KOPT-K1 (cell line): ENCODE data around the gene SNW1.
"Not testable (repeated sequence)": the region's sequence is repeated elsewhere in the genome, so short reads cannot be mapped to it uniquely, and the experiment has no call there.

Experiments used
- H3K27ac ChIP-seq: fragments of 200-600 bp; sonication (generic); 2 replicates; pipeline ENCODE4 v1.5.1; 2016; ENCODE audit warnings: antibody characterized with exemption, mild to moderate bottlenecking, low read depth, low read length; ENCODE audit not compliant: poor library complexity, severe bottlenecking
- H3K36me3 ChIP-seq: fragments of 200-600 bp; sonication (generic); 2 replicates; pipeline ENCODE4 v1.5.1; 2017; ENCODE audit warnings: antibody characterized with exemption, mild to moderate bottlenecking, low read length, moderate library complexity; ENCODE audit not compliant: insufficient read depth
- H3K9me3 ChIP-seq: fragments of 200-600 bp; sonication (generic); 2 replicates; pipeline ENCODE4 v1.5.1; 2017; ENCODE audit warnings: antibody characterized with exemption, low read length, mild to moderate bottlenecking; ENCODE audit not compliant: insufficient read depth, poor library complexity, severe bottlenecking

Gene SNW1

DNA sequence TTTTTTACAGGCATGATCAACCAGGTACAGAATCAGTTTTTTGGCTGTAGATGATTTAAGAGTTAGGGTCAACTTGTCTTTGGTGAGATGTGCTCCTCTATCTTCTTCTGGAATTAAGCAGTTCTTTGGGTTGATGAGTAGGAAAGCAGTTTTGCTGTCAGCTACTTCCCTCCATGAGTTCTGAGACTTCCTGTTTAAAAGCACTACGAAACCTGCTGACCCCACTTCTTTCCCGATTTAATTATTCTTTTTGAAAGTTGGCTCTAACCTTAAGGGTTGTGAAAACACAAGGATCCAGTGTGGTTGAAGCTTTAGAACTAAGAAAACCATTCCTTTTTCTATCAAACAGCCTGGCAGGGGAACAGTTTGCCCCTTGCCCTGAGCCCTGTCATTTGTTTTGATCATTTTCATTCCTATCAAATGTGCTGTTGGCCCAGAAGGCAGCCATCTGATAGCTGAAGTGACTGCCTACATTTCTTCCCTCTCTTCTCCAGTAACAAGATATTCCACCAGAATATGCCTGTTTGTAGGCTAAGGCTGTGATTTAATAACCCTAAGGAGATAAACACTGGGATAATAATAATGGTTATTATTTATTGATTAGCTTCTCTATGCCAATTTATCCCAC is 7.6 kb upstream of the SNW1 start:
- not testable (repeated sequence) for H3K27ac ChIP-seq, H3K9me3 ChIP-seq

GRCh38 chr14:77763978-77764377 is 3.0 kb upstream of the SNW1 start:
- Histone ChIP-seq H3K36me3 (no peaks in the 10 kb centered on the region), H3K27ac (no peak overlapping the region), H3K9me3 (no peaks in the 10 kb centered on the region)

More for the DNA sequence above, 7.6 kb upstream of the SNW1 start:
- H3K36me3 ChIP-seq: not testable (repeated sequence)

GRCh38 chr14:77763316-77763715 is 2.4 kb upstream of the SNW1 start:
- H3K36me3 ChIP-seq: peaks cover 2% of the 10 kb centered on the region; the same call in 1 of the 2 replicates
- no peak overlapping the region for H3K27ac ChIP-seq
- no peaks in the 10 kb centered on the region for H3K9me3 ChIP-seq

DNA sequence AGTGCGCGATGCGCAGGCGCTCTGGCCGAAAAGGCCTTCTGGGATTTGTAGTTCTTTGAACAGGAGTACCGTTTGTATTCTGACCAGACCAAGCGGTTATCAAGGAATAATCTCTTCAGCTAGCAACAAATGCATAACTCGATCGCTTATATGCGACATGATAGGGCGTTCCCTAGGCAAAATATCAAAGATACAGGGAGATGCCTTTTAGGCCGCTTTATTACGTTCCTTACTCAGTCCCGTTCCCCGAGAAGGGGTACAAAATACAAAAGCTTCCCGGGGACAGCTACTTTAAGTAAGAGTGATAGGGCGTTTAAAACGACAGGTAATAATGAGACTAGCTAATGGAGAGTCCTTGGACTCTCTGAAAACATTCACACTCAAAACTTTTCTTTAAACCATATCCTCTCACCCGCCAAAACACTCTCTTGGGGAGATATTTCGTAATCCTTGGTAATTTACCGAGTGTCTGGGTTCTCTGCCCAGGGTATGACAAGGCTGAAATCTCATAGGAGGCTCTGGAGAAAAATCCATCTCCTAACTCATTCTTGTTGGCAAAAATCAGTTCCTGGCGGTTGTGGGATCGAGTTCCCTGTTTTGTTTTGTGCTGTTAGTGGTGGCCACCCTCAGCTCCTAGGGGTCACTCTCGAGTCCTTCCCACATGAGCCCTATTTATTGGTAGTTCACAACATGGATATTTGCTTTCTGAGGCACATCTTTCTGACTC is 412 bp upstream of the SNW1 start:
- Histone ChIP-seq H3K27ac (peak overlapping the region; percentile 76), H3K36me3 (peaks cover 16% of the 10 kb centered on the region), H3K9me3 (no peaks in the 10 kb centered on the region)

GRCh38 chr14:77752799-77753516 is 8.0 kb downstream of the SNW1 start:
- Histone ChIP-seq H3K36me3 (peaks cover 88% of the 10 kb centered on the region), H3K27ac (no peak overlapping the region), H3K9me3 (no peaks in the 10 kb centered on the region)

GRCh38 chr14:77752266-77752665 is 8.7 kb downstream of the SNW1 start:
- Histone ChIP-seq H3K27ac (no peak overlapping the region), H3K36me3 (peaks cover 87% of the 10 kb centered on the region), H3K9me3 (no peaks in the 10 kb centered on the region)

GRCh38 chr14:77747425-77747824 is 13.5 kb downstream of the SNW1 start:
- H3K9me3 ChIP-seq, H3K27ac ChIP-seq: not testable (repeated sequence)
- peaks cover 88% of the 10 kb centered on the region for H3K36me3 ChIP-seq

GRCh38 chr14:77746064-77746702 is 14.8 kb downstream of the SNW1 start:
- peaks cover 88% of the 10 kb centered on the region for H3K36me3 ChIP-seq
- H3K9me3 ChIP-seq: no peaks in the 10 kb centered on the region
- no peak overlapping the region for H3K27ac ChIP-seq

DNA sequence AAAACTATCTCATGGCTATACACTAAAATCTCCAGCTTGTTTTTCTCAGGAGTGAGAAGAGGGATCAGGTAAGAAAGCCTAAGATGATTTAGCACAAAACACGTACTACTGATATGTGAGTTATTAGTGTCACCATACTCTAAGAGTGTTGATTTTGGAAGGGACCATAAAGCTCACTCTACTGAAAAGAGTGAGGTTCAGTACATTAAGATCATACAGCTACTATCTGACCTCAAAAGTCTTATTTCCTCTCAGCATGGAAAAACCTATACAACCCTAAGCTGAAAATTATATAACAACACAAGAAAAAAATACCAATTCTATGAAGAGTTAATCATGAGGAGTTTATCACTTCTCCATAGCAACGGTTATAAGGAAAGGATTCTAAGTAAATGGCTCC is 19.5 kb downstream of the SNW1 start:
- Histone ChIP-seq H3K27ac (no peak overlapping the region), H3K36me3 (peaks cover 92% of the 10 kb centered on the region), H3K9me3 (no peaks in the 10 kb centered on the region)

DNA sequence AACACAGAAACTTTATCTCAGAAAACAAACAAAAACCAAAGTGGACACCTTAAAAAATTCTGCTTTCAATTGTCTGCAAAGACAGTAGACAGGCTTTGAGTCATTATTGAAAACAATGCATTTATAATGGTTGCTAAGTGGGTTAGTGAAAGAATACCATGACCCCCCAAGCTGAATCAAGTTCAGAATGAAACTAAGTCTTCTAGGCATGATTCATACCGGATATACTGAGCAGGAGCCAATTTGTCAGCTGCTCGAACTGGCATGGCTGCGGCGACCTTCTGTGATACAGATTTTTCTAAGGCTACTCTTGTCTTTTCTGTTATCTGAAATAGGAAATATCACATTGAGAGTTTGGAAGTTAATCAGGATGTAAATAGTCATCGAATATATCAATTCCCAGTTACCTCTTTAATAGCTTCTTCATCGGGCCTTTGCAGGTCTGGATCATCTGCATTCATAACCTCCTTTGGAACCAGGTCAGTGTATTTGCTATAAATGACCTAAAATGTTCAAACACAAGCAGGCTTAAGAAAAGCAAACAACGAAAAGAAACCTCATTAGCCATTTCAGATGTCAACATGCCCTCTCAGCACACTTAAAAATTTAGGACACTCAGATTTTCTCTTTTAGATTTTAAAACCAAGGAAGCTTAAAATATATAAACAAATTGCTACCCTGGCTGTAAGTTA is 22.3 kb downstream of the SNW1 start:
- Histone ChIP-seq H3K9me3 (no peaks in the 10 kb centered on the region), H3K27ac (no peak overlapping the region), H3K36me3 (peaks cover 92% of the 10 kb centered on the region)

GRCh38 chr14:77730976-77731497 is 29.9 kb downstream of the SNW1 start:
- H3K36me3 ChIP-seq: peaks cover 100% of the 10 kb centered on the region
- H3K27ac ChIP-seq: no peak overlapping the region
- no peaks in the 10 kb centered on the region for H3K9me3 ChIP-seq

- Histone ChIP-seq H3K9me3 (no peaks in the 10 kb centered on the region), H3K36me3 (peaks cover 99% of the 10 kb centered on the region), H3K27ac (no peak overlapping the region)
Measured at GRCh38 chr14:77722301-77722700, 38.7 kb downstream of the SNW1 start.

GRCh38 chr14:77721437-77721836 is 39.5 kb downstream of the SNW1 start:
- no peaks in the 10 kb centered on the region for H3K9me3 ChIP-seq
- peaks cover 99% of the 10 kb centered on the region for H3K36me3 ChIP-seq
- H3K27ac ChIP-seq: no peak overlapping the region

- H3K36me3 ChIP-seq: peaks cover 99% of the 10 kb centered on the region
- no peak overlapping the region for H3K27ac ChIP-seq
- H3K9me3 ChIP-seq: no peaks in the 10 kb centered on the region
Measured at GRCh38 chr14:77717608-77718305, 43.2 kb downstream of the SNW1 start.
